ENCODE data around the gene RAD51B.

The RAD51B gene

DNA sequence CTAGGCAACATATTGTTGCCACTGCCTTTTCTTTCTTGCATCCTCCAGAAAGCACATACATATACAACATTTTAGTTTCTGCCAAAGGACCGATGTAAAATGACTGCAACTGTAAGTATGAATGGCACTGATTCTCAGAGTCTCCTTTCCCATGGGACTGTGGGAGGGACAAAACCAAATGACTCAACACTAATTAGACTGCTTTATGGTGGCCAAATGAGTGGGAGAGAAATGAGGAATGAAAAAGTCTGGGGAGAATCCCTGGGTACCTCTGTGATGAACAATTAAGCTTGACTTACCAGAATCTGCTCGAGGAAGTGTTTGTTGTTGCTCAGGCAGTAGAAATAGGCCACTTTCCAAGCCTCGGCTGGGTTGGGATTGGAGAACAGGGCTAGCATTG is 13.3 kb upstream of the RAD51B start:
- no peak overlapping the region for H3K27ac ChIP-seq (ENCODE audit: low read depth, low read length)
- H3K56ac ChIP-seq (ENCODE audit: low read length), result no peak overlapping the region
- H4K8ac ChIP-seq (ENCODE audit: low read depth, low read length), result no peak overlapping the region
- no peak for DNase-seq
- no peaks in the 10 kb centered on the region for H3K27me3 ChIP-seq (ENCODE audit: insufficient read depth, low read length, poor library complexity)
- H2BK120ac ChIP-seq (ENCODE audit: low read depth, low read length), result no peak overlapping the region
- H3K18ac ChIP-seq (ENCODE audit: low read length), result no peak overlapping the region
- H3K23ac ChIP-seq (ENCODE audit: low read length), result no peak overlapping the region
- no peak overlapping the region for H3K9ac ChIP-seq (ENCODE audit: low read length)
- no peak overlapping the region for H2BK15ac ChIP-seq (replicated peaks; ENCODE audit: low read depth)
- H3K79me1 ChIP-seq (ENCODE audit: low read length), result no peaks in the 10 kb centered on the region
- no peak overlapping the region for H2BK5ac ChIP-seq (ENCODE audit: low read length)
- WGBS (ENCODE audit: extremely low coverage, insufficient coverage, low lambda C conversion rate), result no CpG with 5 or more reads among the region's 3 CpGs
- H4K5ac ChIP-seq (ENCODE audit: low read length), result no peak overlapping the region
- no peaks in the 10 kb centered on the region for H3K4me1 ChIP-seq (ENCODE audit: control insufficient read depth, low read depth, low read length)
- peaks cover 6% of the 10 kb centered on the region for H3K36me3 ChIP-seq (ENCODE audit: control insufficient read depth, insufficient read depth, low read length)
- no peak overlapping the region for H3K4me2 ChIP-seq (ENCODE audit: low read length)
- no peak overlapping the region for H3K4me3 ChIP-seq (ENCODE audit: low read length)
- H3K79me2 ChIP-seq (ENCODE audit: control insufficient read depth, insufficient read depth, low read length), result no peaks in the 10 kb centered on the region
- H3K4ac ChIP-seq (ENCODE audit: low read depth, low read length), result no peak overlapping the region
- H2AK5ac ChIP-seq (ENCODE audit: low read length), result no peak overlapping the region

DNA sequence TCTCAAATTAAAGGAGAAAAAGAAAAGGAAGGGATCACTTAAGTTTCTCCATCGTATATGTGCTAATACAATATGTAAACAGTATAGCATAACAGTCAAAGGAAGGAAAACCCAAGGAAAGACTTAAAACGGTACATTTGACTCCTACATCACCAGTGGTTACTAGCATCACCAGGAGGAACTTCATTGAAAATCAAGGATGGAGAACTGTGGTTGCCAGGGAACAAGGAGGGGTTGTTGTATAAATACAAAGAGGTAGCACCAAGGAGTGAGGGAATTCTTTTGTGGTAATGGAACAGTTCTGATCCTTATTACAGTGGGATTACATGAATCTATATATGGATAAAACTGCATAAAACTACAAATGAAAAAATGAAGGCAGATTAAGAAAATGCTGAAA is 4.8 kb upstream of the RAD51B start:
- Histone ChIP-seq H3K27me3 (ENCODE audit: insufficient read depth, low read length, poor library complexity) (no peaks in the 10 kb centered on the region), H3K4me2 (ENCODE audit: low read length) (no peak overlapping the region), H3K27ac (ENCODE audit: low read depth, low read length) (no peak overlapping the region), H4K5ac (ENCODE audit: low read length) (no peak overlapping the region), H2BK5ac (ENCODE audit: low read length) (no peak overlapping the region), H3K79me2 (ENCODE audit: control insufficient read depth, insufficient read depth, low read length) (peaks cover 9% of the 10 kb centered on the region), H3K23ac (ENCODE audit: low read length) (no peak overlapping the region), H3K4ac (ENCODE audit: low read depth, low read length) (no peak overlapping the region), H3K9ac (ENCODE audit: low read length) (no peak overlapping the region), H3K36me3 (ENCODE audit: control insufficient read depth, insufficient read depth, low read length) (peaks cover 1% of the 10 kb centered on the region), H2AK5ac (ENCODE audit: low read length) (no peak overlapping the region), H3K79me1 (ENCODE audit: low read length) (peaks cover 6% of the 10 kb centered on the region), H2BK15ac (replicated peaks; ENCODE audit: low read depth) (no peak overlapping the region), H3K4me3 (ENCODE audit: low read length) (no peak overlapping the region), H3K18ac (ENCODE audit: low read length) (no peak overlapping the region), H2BK120ac (ENCODE audit: low read depth, low read length) (no peak overlapping the region), H4K8ac (ENCODE audit: low read depth, low read length) (no peak overlapping the region), H3K4me1 (ENCODE audit: control insufficient read depth, low read depth, low read length) (peaks cover 4% of the 10 kb centered on the region), H3K56ac (ENCODE audit: low read length) (no peak overlapping the region)
- DNase-seq, result peak; percentile 69
- WGBS (ENCODE audit: extremely low coverage, insufficient coverage, low lambda C conversion rate), result no CpG with 5 or more reads among the region's 2 CpGs

DNA sequence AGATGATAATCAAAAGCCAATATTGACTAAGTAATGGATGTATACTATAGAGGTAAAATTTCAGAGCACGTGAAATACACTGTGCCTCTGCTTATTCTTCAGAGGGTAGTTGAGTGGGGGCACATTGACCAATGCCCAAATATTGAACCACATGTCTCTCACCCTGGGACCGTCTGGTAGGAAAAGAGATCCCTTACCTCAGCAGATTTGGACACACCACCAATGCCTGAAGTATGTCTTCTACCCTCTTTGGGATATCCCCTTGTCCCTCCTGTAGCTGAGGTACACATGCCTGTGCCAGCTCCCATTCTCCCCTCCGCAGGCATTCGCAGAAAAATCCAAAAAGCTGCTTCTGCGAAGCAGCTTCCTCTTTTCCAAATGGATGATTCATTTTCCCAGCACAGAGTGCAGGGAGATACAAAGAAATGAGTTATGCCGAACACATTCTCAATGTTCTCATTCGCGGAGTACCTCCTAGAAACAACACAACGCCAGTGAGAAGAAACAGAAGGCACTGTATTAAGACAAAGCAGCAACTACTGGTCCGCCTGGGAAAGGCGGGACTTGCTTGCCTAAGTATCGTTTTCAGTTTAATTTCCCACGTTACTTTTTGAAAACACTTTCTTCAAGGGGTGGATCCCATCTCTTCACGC is 3.9 kb upstream of the RAD51B start:
- Histone ChIP-seq H3K56ac (ENCODE audit: low read length) (peak overlapping the region; percentile 70), H3K27me3 (ENCODE audit: insufficient read depth, low read length, poor library complexity) (no peaks in the 10 kb centered on the region), H3K9ac (ENCODE audit: low read length) (peak overlapping the region; percentile 60), H3K4me1 (ENCODE audit: control insufficient read depth, low read depth, low read length) (peaks cover 9% of the 10 kb centered on the region), H2BK120ac (ENCODE audit: low read depth, low read length) (no peak overlapping the region), H2BK5ac (ENCODE audit: low read length) (no peak overlapping the region), H3K4me2 (ENCODE audit: low read length) (peak overlapping the region; percentile 83), H3K27ac (ENCODE audit: low read depth, low read length) (no peak overlapping the region), H2BK15ac (replicated peaks; ENCODE audit: low read depth) (no peak overlapping the region), H3K79me2 (ENCODE audit: control insufficient read depth, insufficient read depth, low read length) (peaks cover 9% of the 10 kb centered on the region), H3K23ac (ENCODE audit: low read length) (no peak overlapping the region), H4K5ac (ENCODE audit: low read length) (peak overlapping the region; percentile 59), H3K18ac (ENCODE audit: low read length) (no peak overlapping the region), H4K8ac (ENCODE audit: low read depth, low read length) (no peak overlapping the region), H2AK5ac (ENCODE audit: low read length) (no peak overlapping the region), H3K4me3 (ENCODE audit: low read length) (peak overlapping the region; percentile 83), H3K36me3 (ENCODE audit: control insufficient read depth, insufficient read depth, low read length) (peaks cover under 1% of the 10 kb centered on the region), H3K4ac (ENCODE audit: low read depth, low read length) (no peak overlapping the region), H3K79me1 (ENCODE audit: low read length) (peaks cover 6% of the 10 kb centered on the region)
- DNase-seq, result peak; percentile 51
- WGBS (ENCODE audit: extremely low coverage, insufficient coverage, low lambda C conversion rate), result no CpG with 5 or more reads among the region's 14 CpGs

DNA sequence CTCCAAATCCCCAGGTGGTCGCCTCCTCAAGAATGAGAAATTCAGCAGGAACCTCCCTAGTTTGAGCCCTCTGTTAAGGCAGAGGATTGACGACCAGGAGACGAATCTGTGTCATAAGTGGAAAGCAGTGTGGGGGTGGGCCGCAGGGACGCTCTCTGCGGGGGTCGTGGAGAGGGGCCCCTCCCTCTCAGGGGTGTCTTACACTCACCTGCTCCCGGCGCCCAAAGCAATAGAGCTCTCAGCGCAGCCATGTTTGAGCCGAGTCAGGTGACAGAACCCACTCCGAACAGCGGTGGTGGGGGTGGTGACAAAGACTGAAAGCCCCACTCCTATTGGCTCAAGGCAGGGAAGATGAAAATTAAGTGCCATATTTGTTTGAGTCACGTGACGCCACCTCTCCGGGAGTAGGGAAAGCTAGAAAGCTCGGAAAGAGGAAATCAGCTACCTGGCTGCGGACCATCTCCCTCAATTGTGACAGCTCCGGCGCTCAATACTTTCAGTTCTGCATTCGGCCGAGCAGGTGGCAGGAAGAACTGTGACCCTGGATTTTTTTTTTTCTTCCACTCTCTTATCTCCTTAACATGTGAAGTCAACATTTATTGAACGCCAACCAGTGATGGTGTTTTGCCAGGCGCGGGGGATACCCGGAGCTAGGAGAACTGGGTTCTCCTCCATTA is 3.1 kb upstream of the RAD51B start, which contains the start of gene ZFYVE26:
Gene ZFYVE26 (minus strand): TSS at position 265 of the 677 bp plus-strand sequence. CDS start 627 bp downstream, outside the sequence.
- no peaks in the 10 kb centered on the region for H3K27me3 ChIP-seq (ENCODE audit: insufficient read depth, low read length, poor library complexity)
- H2BK5ac ChIP-seq (ENCODE audit: low read length), result no peak within 1 kb of the TSS
- no peak within 1 kb of the TSS for H3K4ac ChIP-seq (ENCODE audit: low read depth, low read length)
- H3K56ac ChIP-seq (ENCODE audit: low read length), result peak within 1 kb of the TSS; percentile 70
- WGBS (ENCODE audit: extremely low coverage, insufficient coverage, low lambda C conversion rate), result no CpG with 5 or more reads among the region's 26 CpGs
- peaks cover 6% of the 10 kb centered on the region for H3K79me1 ChIP-seq (ENCODE audit: low read length)
- H3K9ac ChIP-seq (ENCODE audit: low read length), result peak within 1 kb of the TSS; percentile 60
- H3K18ac ChIP-seq (ENCODE audit: low read length), result no peak within 1 kb of the TSS
- no peak within 1 kb of the TSS for H2AK5ac ChIP-seq (ENCODE audit: low read length)
- H4K5ac ChIP-seq (ENCODE audit: low read length), result peak within 1 kb of the TSS; percentile 59
- no peak within 1 kb of the TSS for H4K8ac ChIP-seq (ENCODE audit: low read depth, low read length)
- peak within 1 kb of the TSS; percentile 83 for H3K4me3 ChIP-seq (ENCODE audit: low read length)
- peak within 1 kb of the TSS; percentile 83 for H3K4me2 ChIP-seq (ENCODE audit: low read length)
- peaks cover 9% of the 10 kb centered on the region for H3K4me1 ChIP-seq (ENCODE audit: control insufficient read depth, low read depth, low read length)
- H3K36me3 ChIP-seq (ENCODE audit: control insufficient read depth, insufficient read depth, low read length), result no peaks in the 10 kb centered on the region
- peaks cover 9% of the 10 kb centered on the region for H3K79me2 ChIP-seq (ENCODE audit: control insufficient read depth, insufficient read depth, low read length)
- no peak within 1 kb of the TSS for H3K23ac ChIP-seq (ENCODE audit: low read length)
- no peak within 1 kb of the TSS for H2BK120ac ChIP-seq (ENCODE audit: low read depth, low read length)
- no peak within 1 kb of the TSS for H2BK15ac ChIP-seq (replicated peaks; ENCODE audit: low read depth)
- peak; percentile 99 for DNase-seq
- H3K27ac ChIP-seq (ENCODE audit: low read depth, low read length), result no peak within 1 kb of the TSS

DNA sequence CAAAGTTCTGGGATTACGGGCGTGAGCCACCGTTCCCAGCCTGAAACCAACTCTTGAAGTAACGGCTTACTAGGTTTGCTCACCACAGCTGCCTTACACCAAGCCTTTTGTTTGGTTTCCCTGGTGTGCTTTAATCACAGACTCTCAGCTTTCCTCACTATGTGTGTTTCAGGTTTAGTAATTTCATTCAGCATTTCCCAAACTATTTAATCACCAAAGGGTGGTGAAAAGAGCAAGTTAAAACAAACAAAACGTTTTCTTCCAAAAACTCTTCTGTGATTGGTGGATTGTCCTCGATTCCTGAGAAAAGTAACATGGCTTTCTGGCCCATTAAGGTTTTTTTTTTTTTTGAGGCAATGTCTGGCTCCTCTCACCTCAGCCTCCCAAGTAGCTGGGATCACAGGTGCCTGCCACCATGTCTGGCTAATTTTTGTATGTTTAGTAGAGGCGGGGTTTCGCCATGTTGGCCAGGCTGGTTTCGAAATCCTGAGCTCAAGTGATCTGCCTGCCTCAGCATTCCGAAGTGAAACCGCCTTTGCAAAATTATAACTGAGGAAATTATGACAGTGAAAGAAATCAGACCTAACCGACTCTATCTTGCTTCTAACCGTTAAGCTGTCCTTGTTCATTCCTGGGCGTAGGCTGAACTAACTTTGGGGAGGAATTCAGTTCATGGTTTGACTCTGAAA is 1.7 kb upstream of the RAD51B start:
- WGBS (ENCODE audit: extremely low coverage, insufficient coverage, low lambda C conversion rate), result no CpG with 5 or more reads among the region's 14 CpGs
- no peak overlapping the region for H3K9ac ChIP-seq (ENCODE audit: low read length)
- H4K5ac ChIP-seq (ENCODE audit: low read length), result no peak overlapping the region
- no peak overlapping the region for H3K23ac ChIP-seq (ENCODE audit: low read length)
- H2BK5ac ChIP-seq (ENCODE audit: low read length), result no peak overlapping the region
- H3K4me3 ChIP-seq (ENCODE audit: low read length), result no peak overlapping the region
- H3K4me2 ChIP-seq (ENCODE audit: low read length), result no peak overlapping the region
- peaks cover 6% of the 10 kb centered on the region for H3K79me1 ChIP-seq (ENCODE audit: low read length)
- H3K79me2 ChIP-seq (ENCODE audit: control insufficient read depth, insufficient read depth, low read length), result peaks cover 9% of the 10 kb centered on the region
- H2BK15ac ChIP-seq (replicated peaks; ENCODE audit: low read depth), result no peak overlapping the region
- H4K8ac ChIP-seq (ENCODE audit: low read depth, low read length), result no peak overlapping the region
- H3K56ac ChIP-seq (ENCODE audit: low read length), result no peak overlapping the region
- H3K27me3 ChIP-seq (ENCODE audit: insufficient read depth, low read length, poor library complexity), result no peaks in the 10 kb centered on the region
- H3K18ac ChIP-seq (ENCODE audit: low read length), result no peak overlapping the region
- no peaks in the 10 kb centered on the region for H3K36me3 ChIP-seq (ENCODE audit: control insufficient read depth, insufficient read depth, low read length)
- peaks cover 9% of the 10 kb centered on the region for H3K4me1 ChIP-seq (ENCODE audit: control insufficient read depth, low read depth, low read length)
- no peak for DNase-seq
- no peak overlapping the region for H3K4ac ChIP-seq (ENCODE audit: low read depth, low read length)
- no peak overlapping the region for H2AK5ac ChIP-seq (ENCODE audit: low read length)
- no peak overlapping the region for H3K27ac ChIP-seq (ENCODE audit: low read depth, low read length)
- no peak overlapping the region for H2BK120ac ChIP-seq (ENCODE audit: low read depth, low read length)
